ENCODE data around the gene LPCAT4.

The LPCAT4 gene

DNA sequence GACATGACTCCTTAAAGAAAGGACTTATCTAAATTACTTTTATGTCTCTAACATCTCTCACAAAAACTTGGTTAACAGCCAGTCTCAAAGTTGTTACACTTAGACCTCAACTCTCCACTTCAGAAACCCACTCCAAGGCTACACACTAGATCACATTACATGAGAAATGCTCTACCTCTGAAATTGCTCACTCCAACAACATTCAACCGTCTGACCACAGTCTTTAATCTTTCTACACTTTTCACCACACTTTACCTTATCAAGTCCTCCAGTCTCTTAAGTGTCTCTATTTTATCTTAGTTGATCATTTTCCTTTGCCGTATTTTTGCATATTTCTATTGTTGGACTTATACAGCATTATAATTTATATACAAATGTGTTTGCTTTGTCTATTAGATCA lies 35.2 kb downstream of the LPCAT4 start:
- H3K27ac ChIP-seq = no peak overlapping the region
- TF ChIP-seq, protein P1, sequence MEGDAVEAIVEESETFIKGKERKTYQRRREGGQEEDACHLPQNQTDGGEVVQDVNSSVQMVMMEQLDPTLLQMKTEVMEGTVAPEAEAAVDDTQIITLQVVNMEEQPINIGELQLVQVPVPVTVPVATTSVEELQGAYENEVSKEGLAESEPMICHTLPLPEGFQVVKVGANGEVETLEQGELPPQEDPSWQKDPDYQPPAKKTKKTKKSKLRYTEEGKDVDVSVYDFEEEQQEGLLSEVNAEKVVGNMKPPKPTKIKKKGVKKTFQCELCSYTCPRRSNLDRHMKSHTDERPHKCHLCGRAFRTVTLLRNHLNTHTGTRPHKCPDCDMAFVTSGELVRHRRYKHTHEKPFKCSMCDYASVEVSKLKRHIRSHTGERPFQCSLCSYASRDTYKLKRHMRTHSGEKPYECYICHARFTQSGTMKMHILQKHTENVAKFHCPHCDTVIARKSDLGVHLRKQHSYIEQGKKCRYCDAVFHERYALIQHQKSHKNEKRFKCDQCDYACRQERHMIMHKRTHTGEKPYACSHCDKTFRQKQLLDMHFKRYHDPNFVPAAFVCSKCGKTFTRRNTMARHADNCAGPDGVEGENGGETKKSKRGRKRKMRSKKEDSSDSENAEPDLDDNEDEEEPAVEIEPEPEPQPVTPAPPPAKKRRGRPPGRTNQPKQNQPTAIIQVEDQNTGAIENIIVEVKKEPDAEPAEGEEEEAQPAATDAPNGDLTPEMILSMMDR (IDR thresholded peaks at IDR 0.05) = no peak
- TF ChIP-seq ZFX (IDR thresholded peaks at IDR 0.05; ENCODE audit: borderline replicate concordance) = no peak

DNA sequence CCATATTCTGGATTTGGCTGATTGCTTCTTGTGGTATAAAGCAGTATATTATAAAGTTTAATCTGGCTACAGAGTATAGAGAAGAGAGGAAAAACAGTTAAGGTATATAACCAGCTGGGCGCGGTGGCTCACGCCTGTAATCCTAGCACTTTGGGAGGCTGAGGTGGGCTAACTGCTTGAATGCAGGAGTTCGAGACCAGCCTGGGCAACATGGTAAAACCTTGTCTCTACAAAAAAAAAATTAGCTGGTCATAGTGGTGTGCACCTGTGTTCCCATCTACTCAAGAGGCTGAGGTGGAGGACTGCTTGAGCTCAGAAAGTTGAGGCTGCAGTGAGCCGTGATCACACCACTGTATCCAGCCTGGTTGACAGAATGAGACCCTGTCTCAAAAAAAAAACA lies 36.7 kb downstream of the LPCAT4 start:
- no peak overlapping the region for H3K27ac ChIP-seq
- no peak for TF ChIP-seq ZFX (IDR thresholded peaks at IDR 0.05; ENCODE audit: borderline replicate concordance)
- TF ChIP-seq, protein P1 (IDR thresholded peaks at IDR 0.05) = no peak

DNA sequence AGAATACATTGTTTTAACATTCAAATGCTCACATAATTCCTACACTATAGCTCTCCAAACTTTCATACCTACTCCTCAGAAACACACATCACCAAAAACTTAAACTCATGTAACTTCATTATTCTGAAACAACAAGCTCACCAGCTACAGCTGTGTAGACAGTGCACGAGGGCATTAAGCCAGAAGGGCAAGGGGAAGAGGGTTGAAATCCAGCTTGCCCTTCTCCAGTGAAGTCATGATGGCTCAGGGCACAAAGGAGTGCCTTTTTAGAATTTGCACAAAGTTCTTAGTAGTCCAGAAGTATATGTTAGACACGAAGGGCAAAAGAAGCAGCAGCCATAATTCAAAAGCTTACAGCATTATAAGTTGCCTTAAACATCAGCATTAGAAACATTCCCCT lies 38.0 kb downstream of the LPCAT4 start:
- H3K27ac ChIP-seq = no peak overlapping the region

DNA sequence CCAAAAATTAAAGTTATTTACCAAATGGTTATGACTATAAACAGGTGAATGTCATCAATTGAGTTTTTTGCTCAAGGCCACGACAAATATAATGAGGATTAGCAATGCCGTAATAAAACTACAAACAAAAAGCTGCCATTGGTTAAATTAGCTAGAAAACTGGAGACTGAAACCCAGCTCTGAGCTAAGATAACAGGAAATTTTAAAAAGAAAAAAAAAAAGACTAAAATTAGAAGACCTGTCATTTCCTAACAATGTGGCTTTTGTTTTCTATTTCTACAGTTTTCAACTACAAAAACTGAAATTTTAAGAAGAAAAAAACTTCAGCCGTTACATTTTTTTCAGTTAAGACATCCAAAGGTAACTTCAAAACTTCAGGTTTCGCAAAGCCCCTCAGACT lies 39.1 kb downstream of the LPCAT4 start:
- TF ChIP-seq, protein P1 (IDR thresholded peaks at IDR 0.05) = no peak
- no peak for TF ChIP-seq ZFX (IDR thresholded peaks at IDR 0.05; ENCODE audit: borderline replicate concordance)

More for the DNA sequence above, 38.0 kb downstream of the LPCAT4 start:
- no peak for TF ChIP-seq ZFX (IDR thresholded peaks at IDR 0.05; ENCODE audit: borderline replicate concordance)
- TF ChIP-seq, protein P1 (IDR thresholded peaks at IDR 0.05) = no peak

DNA sequence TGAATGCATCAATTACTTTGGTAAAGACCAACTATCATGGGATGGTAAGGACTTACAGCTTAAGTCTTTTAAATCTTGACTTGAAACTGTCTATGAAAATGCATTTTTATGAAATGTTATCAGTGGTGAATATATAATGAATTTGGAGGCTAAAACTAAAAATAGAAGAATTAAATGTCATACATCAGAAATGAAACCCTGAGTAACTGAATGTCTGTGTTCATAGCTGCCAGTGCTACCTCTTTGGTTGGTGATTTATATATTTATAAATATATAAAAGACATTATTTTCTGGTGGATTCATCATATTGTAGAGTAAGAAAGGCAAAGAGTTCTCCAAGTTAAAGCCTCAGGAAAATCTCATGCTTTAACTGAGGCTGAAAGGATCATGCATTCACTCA lies 41.6 kb downstream of the LPCAT4 start:
- H3K27ac ChIP-seq = no peak overlapping the region
- TF ChIP-seq, protein P1 (IDR thresholded peaks at IDR 0.05) = no peak
- TF ChIP-seq ZFX (IDR thresholded peaks at IDR 0.05; ENCODE audit: borderline replicate concordance) = no peak

More for the DNA sequence above, 39.1 kb downstream of the LPCAT4 start:
- no peak overlapping the region for H3K27ac ChIP-seq

DNA sequence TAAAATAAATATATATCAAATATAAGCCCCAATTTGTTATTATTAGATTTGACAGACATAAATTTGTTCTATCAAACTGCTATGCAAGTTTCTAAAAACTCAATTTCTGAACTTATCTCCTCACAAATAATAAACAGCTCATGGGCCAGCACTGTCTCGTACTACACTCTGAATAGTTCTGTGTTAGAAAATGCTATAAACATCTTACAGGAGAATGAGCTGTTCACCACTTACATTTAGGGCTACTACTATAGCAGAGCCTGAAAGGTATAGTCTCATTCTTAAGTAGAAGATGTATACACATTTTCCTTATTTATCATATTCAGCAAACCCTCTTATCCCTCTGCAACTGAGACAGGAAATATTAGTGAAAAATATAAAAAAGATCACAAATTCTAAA lies 42.1 kb downstream of the LPCAT4 start:
- no peak for TF ChIP-seq ZFX (IDR thresholded peaks at IDR 0.05; ENCODE audit: borderline replicate concordance)
- TF ChIP-seq, protein P1 (IDR thresholded peaks at IDR 0.05) = no peak
- no peak overlapping the region for H3K27ac ChIP-seq

DNA sequence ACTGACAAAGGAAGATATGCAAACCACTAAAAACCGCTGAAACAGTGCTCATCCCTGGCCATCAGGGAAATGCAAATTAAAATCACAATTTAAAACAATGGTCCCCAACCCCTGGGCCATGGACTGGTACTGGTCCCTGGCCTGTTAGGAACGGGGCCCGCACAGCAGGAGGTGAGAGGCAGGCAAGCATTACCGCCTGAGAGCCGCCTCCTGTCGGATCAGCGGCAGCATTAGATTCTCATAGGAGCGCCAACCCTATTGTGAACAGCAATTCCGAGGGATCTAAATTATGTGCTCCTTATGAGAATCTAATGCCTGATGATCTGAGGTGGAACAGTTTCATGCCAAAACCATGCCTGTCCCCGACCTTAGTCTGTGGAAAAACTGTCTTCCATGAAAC lies 43.8 kb downstream of the LPCAT4 start:
- TF ChIP-seq ZFX (IDR thresholded peaks at IDR 0.05; ENCODE audit: borderline replicate concordance) = no peak
- TF ChIP-seq, protein P1 (IDR thresholded peaks at IDR 0.05) = no peak
- H3K27ac ChIP-seq = no peak overlapping the region
